Body of pancreas (tissue), 4 donors: ENCODE data around the gene PCDHGA5. TPM values are rescaled to one million over a fixed set of nuclear protein-coding genes. Genes with fewer than 3 reads are reported as not detected.
"Not testable (repeated sequence)": the region's sequence is repeated elsewhere in the genome, so short reads cannot be mapped to it uniquely, and the experiment has no call there.

Experiments used
- ATAC-seq: fragments of 150-250 bp; one replicate; pipeline ENCODE4 v1.9.1; 2016
- DNase-seq, 4 donors: peaks; one replicate each; pipeline ENCODE4 v3.0.0-alpha.2; 2019
- H3K27ac ChIP-seq, 4 donors: fragments of 200-600 bp; sonication (generic); 1 replicate in 3 of 4; 2 replicates in 1 of 4; pipeline versions ENCODE4 v1.5.1 to v1.6.1; 2016 to 2019; ENCODE audit warnings: mild to moderate bottlenecking in 1 of 4, mixed read lengths in 1 of 4, moderate library complexity in 1 of 4
- H3K27me3 ChIP-seq, 2 donors: fragments of 200-600 bp; sonication (generic); one replicate each; pipeline ENCODE4 v1.6.0; 2016; ENCODE audit warnings: mild to moderate bottlenecking in 1 of 2
- H3K36me3 ChIP-seq, 2 donors: fragments of 200-600 bp; sonication (generic); replicated peaks in 1 of 2; 2 replicates each; pipeline ENCODE4 v1.5.1; 2016; ENCODE audit warnings: low read depth in 2 of 2; ENCODE audit not compliant: insufficient read depth in 1 of 2
- H3K4me1 ChIP-seq: fragments of 200-600 bp; sonication (generic); one replicate; pipeline ENCODE4 v1.6.0; 2016
- H3K4me3 ChIP-seq, 2 donors: fragments of 200-600 bp; sonication (generic); 1 replicate in 1 of 2; 2 replicates in 1 of 2; pipeline ENCODE4 v1.5.1; 2016 to 2019
- H3K9me3 ChIP-seq, 3 donors: fragments of 200-600 bp; sonication (generic); 1 replicate in 2 of 3; 2 replicates in 1 of 3; pipeline ENCODE4 v1.5.1; 2016
- POLR2A ChIP-seq, 3 donors: fragments of 450-650 bp; IDR thresholded peaks; one replicate each; pipeline ENCODE4 v1.6.1; 2016; ENCODE audit warnings: antibody characterized with exemption in 3 of 3, mild to moderate bottlenecking in 2 of 3
- WGBS, 2 donors: methylation state at CpG; one replicate each; pipeline ENCODE4 v1.1.5; 2017; 5-methylcytosine and 5-hydroxymethylcytosine counted together
- intact Hi-C: fragments of 100-400 bp; cut with DNase I; formaldehyde crosslinking; loops from one replicate; pipeline ENCODE4 v1.15.1; 2023
- total RNA-seq, 2 donors: library from RNA; depleted of rRNA; stranded (reverse); fragments of >200 nt; gene quantifications; one replicate each; pipeline ENCODE4 v1.1.0, GENCODE V29; 2016
- TF ChIP-seq, protein P1 (sequence below), 7 experiments: fragments of 450-650 bp in 4 of 7; fragments of 200-600 bp in 3 of 7; sonication (generic) in 3 of 7; IDR thresholded peaks; one replicate each; pipeline ENCODE4 v1.5.1; 2016 to 2019; ENCODE audit warnings: antibody characterized with exemption in 7 of 7

Gene PCDHGA5
- total RNA-seq, 2 donors from 2014 or later: 5.6 to 6.0 TPM

DNA sequence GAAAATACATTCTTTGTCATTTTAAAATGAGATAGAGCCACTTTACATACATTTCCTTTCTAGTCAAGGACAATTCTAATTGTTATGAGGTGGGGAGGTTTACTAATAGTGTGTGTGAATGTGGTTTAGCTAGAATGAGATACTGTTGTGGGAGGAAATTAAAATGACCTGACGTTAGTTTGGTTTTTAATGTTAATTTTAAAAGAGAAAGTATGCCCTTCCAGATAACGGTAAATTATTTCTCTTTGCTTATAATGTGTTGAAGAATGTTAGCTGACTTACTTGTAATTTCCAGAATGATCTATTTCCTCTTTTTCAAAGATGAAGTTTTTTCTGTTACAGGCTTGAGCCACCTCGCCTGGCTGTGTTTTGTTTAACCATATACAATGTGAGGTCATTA, 41.7 kb upstream of the PCDHGA5 start:
- Histone ChIP-seq H3K27me3 (no peaks in the 10 kb centered on the region), H3K4me1 (peaks cover 13% of the 10 kb centered on the region), H3K4me3 (no peak overlapping the region), H3K9me3 (peaks cover 0 to 41% (median 3%) of the 10 kb centered on the region in 3 donors), H3K36me3 (peaks cover 0 to 5% of the 10 kb centered on the region in 2 donors), H3K27ac (no peak overlapping the region)
- ATAC-seq: no peak
- 79 to 90% methylated on average over 3 of the region's 3 CpGs for WGBS, 2 donors
- intact Hi-C loops: no loop called here
- DNase-seq: no peak
- TF ChIP-seq, protein P1, sequence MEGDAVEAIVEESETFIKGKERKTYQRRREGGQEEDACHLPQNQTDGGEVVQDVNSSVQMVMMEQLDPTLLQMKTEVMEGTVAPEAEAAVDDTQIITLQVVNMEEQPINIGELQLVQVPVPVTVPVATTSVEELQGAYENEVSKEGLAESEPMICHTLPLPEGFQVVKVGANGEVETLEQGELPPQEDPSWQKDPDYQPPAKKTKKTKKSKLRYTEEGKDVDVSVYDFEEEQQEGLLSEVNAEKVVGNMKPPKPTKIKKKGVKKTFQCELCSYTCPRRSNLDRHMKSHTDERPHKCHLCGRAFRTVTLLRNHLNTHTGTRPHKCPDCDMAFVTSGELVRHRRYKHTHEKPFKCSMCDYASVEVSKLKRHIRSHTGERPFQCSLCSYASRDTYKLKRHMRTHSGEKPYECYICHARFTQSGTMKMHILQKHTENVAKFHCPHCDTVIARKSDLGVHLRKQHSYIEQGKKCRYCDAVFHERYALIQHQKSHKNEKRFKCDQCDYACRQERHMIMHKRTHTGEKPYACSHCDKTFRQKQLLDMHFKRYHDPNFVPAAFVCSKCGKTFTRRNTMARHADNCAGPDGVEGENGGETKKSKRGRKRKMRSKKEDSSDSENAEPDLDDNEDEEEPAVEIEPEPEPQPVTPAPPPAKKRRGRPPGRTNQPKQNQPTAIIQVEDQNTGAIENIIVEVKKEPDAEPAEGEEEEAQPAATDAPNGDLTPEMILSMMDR (IDR thresholded peaks at IDR 0.05): no peak
- no peak for TF ChIP-seq POLR2A (IDR thresholded peaks at IDR 0.05)

DNA sequence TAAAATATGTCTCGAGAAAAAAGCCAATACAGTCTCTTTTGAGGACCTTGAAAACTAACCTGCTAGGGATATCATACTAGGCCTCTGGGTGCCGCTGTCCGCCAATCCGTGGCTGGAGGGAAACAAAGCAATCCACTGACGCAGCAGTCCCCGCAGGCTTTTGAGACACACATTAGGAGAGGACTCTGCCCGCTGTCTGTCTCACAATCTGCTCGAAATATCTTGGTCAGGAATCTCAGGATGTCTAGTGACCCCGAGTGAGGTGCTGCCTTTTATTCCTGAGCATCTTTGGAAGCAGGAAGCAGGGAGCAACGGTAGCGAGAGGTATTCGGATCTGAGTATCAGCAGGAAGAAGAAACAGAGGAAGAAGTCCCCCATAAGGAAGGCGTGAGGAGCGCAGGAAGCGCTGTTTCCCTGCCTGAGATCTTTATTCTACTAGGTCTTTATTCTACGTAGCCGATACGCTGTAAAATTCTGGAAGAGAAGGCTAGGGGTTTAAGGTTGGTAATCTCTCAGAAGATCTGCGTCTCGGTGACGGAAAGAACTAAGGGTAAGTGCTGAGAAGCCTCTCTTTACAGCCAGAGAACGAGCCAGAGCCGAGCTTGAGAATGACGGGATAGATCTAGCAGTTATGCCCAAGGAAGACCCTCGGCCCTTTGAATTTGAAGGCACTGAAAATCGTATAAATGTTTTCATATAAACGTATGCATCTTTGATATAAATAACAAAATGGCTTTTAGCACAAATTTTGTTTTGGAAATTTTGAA, 37.7 kb upstream of the PCDHGA5 start:
- no peak overlapping the region for H3K4me3 ChIP-seq
- H3K27ac ChIP-seq: no peak overlapping the region
- DNase-seq (peak; percentile 22 to 57 (median 42)), ATAC-seq (peak; percentile 38)
- WGBS, 2 donors: 7 to 12% methylated on average over 27 of the region's 27 CpGs
- peaks cover 0 to 24% (median 0%) of the 10 kb centered on the region in 3 donors for H3K9me3 ChIP-seq
- TF ChIP-seq POLR2A (IDR thresholded peaks at IDR 0.05): peak in 2 of 3 donors; percentile 20 to 25
- TF ChIP-seq, protein P1 (IDR thresholded peaks at IDR 0.05): peak in 4 of 7 experiments; percentile 14 to 39 (median 26)
- intact Hi-C loops: no loop called here
- no peaks in the 10 kb centered on the region for H3K36me3 ChIP-seq
- peaks cover 3% of the 10 kb centered on the region for H3K4me1 ChIP-seq
- no peaks in the 10 kb centered on the region for H3K27me3 ChIP-seq

DNA sequence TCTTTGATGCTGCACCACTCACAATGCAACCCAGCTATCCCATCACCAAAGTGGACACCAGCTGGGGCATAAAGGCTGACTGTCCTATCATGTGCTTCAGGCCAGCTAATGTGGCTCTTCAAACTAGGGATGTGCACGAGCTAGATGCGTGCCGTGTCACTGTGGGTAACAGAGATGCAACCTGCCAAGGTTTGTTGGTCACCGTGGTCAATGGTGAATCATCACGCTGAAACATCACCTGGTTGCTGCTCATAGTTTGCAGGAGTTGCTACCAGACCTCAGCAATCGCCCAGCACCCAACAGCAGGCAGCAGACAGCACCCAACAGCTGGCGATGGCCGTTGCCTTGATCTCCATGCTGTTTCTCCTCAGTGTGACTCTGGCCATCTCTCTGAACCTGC, 35.7 kb upstream of the PCDHGA5 start:
- Histone ChIP-seq H3K4me3 (no peak overlapping the region), H3K4me1 (no peaks in the 10 kb centered on the region), H3K9me3 (peaks cover 0 to 32% (median 0%) of the 10 kb centered on the region in 3 donors), H3K36me3 (no peaks in the 10 kb centered on the region), H3K27ac (no peak overlapping the region), H3K27me3 (no peaks in the 10 kb centered on the region)
- TF ChIP-seq POLR2A (IDR thresholded peaks at IDR 0.05): no peak
- TF ChIP-seq, protein P1 (IDR thresholded peaks at IDR 0.05): no peak
- intact Hi-C loops: no loop called here
- DNase-seq: no peak
- no peak for ATAC-seq
- 70 to 72% methylated on average over 8 of the region's 8 CpGs for WGBS, 2 donors

DNA sequence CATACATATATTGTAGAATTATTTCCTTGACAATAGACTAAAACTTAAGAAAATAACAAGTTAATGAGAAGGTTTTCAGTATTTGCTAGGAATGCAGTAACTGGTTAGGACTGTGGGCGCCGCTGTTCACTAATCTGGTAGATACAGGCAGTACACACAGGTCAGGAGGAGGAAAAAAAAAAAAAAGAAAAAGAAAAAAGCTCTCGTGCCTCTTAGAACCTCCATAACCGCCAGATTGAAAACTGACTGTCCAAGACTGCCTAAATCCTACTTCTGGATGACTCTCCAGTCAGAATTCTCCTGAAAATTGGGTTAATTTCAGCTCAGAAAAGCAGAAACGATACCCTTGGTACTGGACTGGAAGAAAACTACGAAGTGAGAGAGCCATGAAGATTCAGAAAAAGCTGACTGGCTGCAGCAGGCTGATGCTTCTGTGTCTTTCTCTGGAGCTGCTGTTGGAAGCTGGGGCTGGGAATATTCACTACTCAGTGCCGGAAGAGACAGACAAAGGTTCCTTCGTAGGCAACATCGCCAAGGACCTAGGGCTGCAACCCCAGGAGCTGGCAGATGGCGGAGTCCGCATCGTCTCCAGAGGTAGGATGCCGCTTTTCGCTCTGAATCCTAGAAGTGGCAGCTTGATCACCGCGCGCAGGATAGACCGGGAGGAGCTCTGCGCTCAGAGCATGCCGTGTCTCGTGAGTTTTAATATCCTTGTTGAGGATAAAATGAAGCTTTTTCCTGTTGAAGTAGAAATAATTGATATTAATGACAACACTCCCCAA, 33.5 kb upstream of the PCDHGA5 start, which contains the start of gene PCDHGA1:
Gene PCDHGA1 (plus strand): TSS at position 216 of the 782 bp plus-strand sequence.
- peak; percentile 50 for ATAC-seq
- no peaks in the 10 kb centered on the region for H3K36me3 ChIP-seq
- H3K4me3 ChIP-seq: no peak within 1 kb of the TSS
- H3K27ac ChIP-seq: no peak within 1 kb of the TSS
- H3K9me3 ChIP-seq: peaks cover 0 to 32% (median 0%) of the 10 kb centered on the region in 3 donors
- H3K4me1 ChIP-seq: no peaks in the 10 kb centered on the region
- peak in 2 of 4 donors; percentile 31 to 48 for DNase-seq
- intact Hi-C loops: no loop called here
- 16 to 21% methylated on average over 20 to 21 of the region's 21 CpGs for WGBS, 2 donors
- no peak for TF ChIP-seq POLR2A (IDR thresholded peaks at IDR 0.05)
- TF ChIP-seq, protein P1 (IDR thresholded peaks at IDR 0.05): peak in 4 of 7 experiments; percentile 9 to 41 (median 24)
- no peaks in the 10 kb centered on the region for H3K27me3 ChIP-seq

DNA sequence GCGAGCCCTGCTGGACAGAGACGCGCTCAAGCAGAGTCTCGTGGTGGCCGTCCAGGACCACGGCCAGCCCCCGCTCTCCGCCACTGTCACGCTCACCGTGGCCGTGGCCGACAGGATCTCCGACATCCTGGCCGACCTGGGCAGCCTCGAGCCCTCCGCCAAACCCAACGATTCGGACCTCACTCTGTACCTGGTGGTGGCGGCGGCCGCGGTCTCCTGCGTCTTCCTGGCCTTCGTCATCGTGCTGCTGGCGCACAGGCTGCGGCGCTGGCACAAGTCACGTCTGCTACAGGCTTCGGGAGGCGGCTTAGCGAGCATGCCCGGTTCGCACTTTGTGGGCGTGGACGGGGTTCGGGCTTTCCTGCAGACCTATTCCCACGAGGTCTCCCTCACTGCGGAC, 31.4 kb upstream of the PCDHGA5 start:
- 11 to 28% methylated on average over 4 to 34 of the region's 39 CpGs for WGBS, 2 donors
- intact Hi-C loops, DNase-seq, H3K4me3 ChIP-seq, H3K27ac ChIP-seq, H3K27me3 ChIP-seq, H3K36me3 ChIP-seq, H3K4me1 ChIP-seq, ATAC-seq: not testable (repeated sequence)
- peaks cover 0 to 36% (median 0%) of the 10 kb centered on the region in 3 donors for H3K9me3 ChIP-seq
